ENCODE measurements around the gene CLCA1.

CLCA1 gene

DNA sequence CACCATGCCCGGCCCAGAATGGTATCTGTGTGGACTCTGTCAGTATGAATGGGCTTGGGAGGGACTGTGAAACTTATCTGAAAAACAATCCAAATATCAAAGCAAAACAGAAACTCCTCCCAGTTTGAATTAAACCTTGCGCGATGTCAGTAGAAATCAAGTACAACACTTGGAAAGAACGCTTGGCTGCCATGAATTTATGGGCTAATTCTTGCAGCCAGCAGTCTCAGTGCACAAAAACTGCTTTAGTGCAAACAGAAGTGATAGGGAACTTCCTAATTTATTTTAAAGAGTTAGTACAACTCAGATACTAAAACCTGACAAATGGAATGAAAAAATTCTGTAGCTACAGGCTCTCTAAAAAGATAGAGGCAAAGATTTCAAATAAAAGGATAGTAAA lies 8.5 kb downstream of the CLCA1 start:
- Histone ChIP-seq H2AFZ (no peak overlapping the region), H3K4me1 (no peaks in the 10 kb centered on the region), H3K9me3 (ENCODE audit: control insufficient read depth, low read length) (no peaks in the 10 kb centered on the region), H3K27me3 (ENCODE audit: control insufficient read depth, insufficient read depth, low read length) (no peaks in the 10 kb centered on the region), H3K27ac (no peak overlapping the region), H3K9ac (no peak overlapping the region), H3K79me2 (no peaks in the 10 kb centered on the region), H3K4me2 (ENCODE audit: low read length) (no peak overlapping the region), H3K4me3 (ENCODE audit: low read depth, low read length) (no peak overlapping the region), H3K36me3 (ENCODE audit: control insufficient read depth, insufficient read depth, low read length) (no peaks in the 10 kb centered on the region)
- TF ChIP-seq, protein P1, sequence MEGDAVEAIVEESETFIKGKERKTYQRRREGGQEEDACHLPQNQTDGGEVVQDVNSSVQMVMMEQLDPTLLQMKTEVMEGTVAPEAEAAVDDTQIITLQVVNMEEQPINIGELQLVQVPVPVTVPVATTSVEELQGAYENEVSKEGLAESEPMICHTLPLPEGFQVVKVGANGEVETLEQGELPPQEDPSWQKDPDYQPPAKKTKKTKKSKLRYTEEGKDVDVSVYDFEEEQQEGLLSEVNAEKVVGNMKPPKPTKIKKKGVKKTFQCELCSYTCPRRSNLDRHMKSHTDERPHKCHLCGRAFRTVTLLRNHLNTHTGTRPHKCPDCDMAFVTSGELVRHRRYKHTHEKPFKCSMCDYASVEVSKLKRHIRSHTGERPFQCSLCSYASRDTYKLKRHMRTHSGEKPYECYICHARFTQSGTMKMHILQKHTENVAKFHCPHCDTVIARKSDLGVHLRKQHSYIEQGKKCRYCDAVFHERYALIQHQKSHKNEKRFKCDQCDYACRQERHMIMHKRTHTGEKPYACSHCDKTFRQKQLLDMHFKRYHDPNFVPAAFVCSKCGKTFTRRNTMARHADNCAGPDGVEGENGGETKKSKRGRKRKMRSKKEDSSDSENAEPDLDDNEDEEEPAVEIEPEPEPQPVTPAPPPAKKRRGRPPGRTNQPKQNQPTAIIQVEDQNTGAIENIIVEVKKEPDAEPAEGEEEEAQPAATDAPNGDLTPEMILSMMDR (IDR thresholded peaks at IDR 0.05), result no peak

DNA sequence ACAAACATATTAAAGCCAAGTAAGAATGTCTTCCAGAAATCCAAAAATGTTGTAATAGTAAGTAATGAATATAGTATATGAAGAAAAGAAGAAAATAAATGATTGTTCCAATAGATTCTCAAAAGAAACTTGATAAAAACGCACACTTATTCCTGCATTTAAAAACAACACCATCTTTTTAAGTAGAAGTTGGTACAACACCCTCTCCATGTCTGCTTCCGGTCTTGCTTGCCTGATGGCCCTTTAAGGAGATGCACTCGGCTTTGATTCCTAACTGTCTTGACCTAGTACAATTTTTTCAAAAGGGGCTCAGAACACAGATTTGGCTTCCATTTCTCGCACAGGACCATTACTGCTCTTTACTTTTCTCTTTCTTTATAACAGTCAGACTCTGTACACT lies 9.0 kb downstream of the CLCA1 start:
- H2AFZ ChIP-seq, result no peak overlapping the region
- H3K27me3 ChIP-seq (ENCODE audit: control insufficient read depth, insufficient read depth, low read length), result no peaks in the 10 kb centered on the region
- H3K4me2 ChIP-seq (ENCODE audit: low read length), result no peak overlapping the region
- no peaks in the 10 kb centered on the region for H3K4me1 ChIP-seq
- no peaks in the 10 kb centered on the region for H3K79me2 ChIP-seq
- no peak overlapping the region for H3K4me3 ChIP-seq (ENCODE audit: low read depth, low read length)
- no peaks in the 10 kb centered on the region for H3K9me3 ChIP-seq (ENCODE audit: control insufficient read depth, low read length)
- no peak overlapping the region for H3K9ac ChIP-seq
- TF ChIP-seq, protein P1 (IDR thresholded peaks at IDR 0.05), result no peak
- no peaks in the 10 kb centered on the region for H3K36me3 ChIP-seq (ENCODE audit: control insufficient read depth, insufficient read depth, low read length)
- H3K27ac ChIP-seq, result no peak overlapping the region

DNA sequence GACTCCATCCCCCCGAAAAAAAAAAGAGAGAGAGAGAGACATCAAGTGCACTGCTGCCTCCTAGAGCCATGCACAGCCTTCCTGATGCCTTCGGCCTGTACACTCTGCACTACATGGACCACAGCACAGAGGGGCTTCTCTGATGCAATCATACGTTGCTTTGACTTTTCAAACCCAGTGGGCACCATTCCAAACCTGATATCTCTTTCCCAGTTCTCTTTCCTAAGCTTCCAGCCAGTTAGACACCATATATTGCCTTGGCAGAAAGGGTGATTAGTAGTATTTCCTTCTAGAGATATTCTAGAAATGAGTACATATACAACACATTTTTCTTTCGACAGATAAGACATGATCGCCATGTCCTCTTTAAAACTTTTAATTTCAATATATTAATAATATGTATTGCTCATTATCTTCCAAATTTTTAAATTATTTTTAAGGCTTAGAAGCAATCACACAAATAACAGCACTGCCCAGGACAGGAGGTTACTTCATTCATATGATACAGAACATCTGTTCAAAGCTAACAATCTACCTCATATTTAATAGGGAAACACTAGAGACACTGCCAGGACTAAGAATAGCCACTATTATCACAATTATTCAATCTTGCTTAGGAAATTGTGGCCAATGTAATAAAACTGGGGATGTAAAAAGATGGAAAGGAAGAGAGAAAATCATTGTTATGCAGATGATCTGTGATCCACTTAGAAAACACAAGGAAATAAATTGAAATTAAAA lies 9.9 kb downstream of the CLCA1 start:
- Histone ChIP-seq H3K4me2 (ENCODE audit: low read length) (no peak overlapping the region), H2AFZ (no peak overlapping the region), H3K36me3 (ENCODE audit: control insufficient read depth, insufficient read depth, low read length) (no peaks in the 10 kb centered on the region), H3K79me2 (no peaks in the 10 kb centered on the region), H3K4me1 (no peaks in the 10 kb centered on the region), H3K27me3 (ENCODE audit: control insufficient read depth, insufficient read depth, low read length) (no peaks in the 10 kb centered on the region), H3K4me3 (ENCODE audit: low read depth, low read length) (no peak overlapping the region), H3K9me3 (ENCODE audit: control insufficient read depth, low read length) (no peaks in the 10 kb centered on the region), H3K9ac (no peak overlapping the region), H3K27ac (no peak overlapping the region)
- TF ChIP-seq, protein P1 (IDR thresholded peaks at IDR 0.05), result no peak

DNA sequence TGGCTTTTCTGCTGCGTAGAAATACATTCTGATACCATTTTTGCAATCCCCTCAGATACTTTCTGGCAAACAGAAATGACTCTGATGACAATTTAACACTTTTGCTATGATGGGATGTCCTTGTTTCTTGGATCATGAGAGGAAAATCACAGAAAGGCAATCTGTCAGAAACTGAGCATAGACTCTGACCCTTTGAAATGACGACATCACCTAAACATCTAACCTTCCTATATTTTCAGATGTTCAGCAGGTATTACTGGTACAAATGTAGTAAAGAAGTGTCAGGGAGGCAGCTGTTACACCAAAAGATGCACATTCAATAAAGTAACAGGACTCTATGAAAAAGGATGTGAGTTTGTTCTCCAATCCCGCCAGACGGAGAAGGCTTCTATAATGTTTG lies 13.2 kb downstream of the CLCA1 start:
- no peaks in the 10 kb centered on the region for H3K4me1 ChIP-seq
- no peaks in the 10 kb centered on the region for H3K9me3 ChIP-seq (ENCODE audit: control insufficient read depth, low read length)
- no peaks in the 10 kb centered on the region for H3K36me3 ChIP-seq (ENCODE audit: control insufficient read depth, insufficient read depth, low read length)
- no peak overlapping the region for H3K9ac ChIP-seq
- no peak overlapping the region for H3K4me2 ChIP-seq (ENCODE audit: low read length)
- H2AFZ ChIP-seq, result no peak overlapping the region
- no peaks in the 10 kb centered on the region for H3K79me2 ChIP-seq
- H3K27ac ChIP-seq, result no peak overlapping the region
- H3K4me3 ChIP-seq (ENCODE audit: low read depth, low read length), result no peak overlapping the region
- no peaks in the 10 kb centered on the region for H3K27me3 ChIP-seq (ENCODE audit: control insufficient read depth, insufficient read depth, low read length)
- TF ChIP-seq, protein P1 (IDR thresholded peaks at IDR 0.05), result no peak
